NCI-H2107 (cell line): ENCODE measurements around the gene SIGLEC15.

ENCODE experiments used
- DNase-seq: peaks from one replicate; lab custom pipeline; 2025; lab: John Stamatoyannopoulos, UW

Gene SIGLEC15

GRCh38 chr18:45879681-45880655 is 54.5 kb downstream of the SIGLEC15 start:
- DNase-seq = peak; percentile 66

- no peak for DNase-seq
Measured at GRCh38 chr18:45880876-45881558, 55.5 kb downstream of the SIGLEC15 start.

GRCh38 chr18:45887585-45887984 is 62.1 kb downstream of the SIGLEC15 start:
- no peak for DNase-seq

GRCh38 chr18:45889419-45890064 is 64.1 kb downstream of the SIGLEC15 start:
- no peak for DNase-seq

- DNase-seq = no peak
Measured at GRCh38 chr18:45890606-45891005, 65.1 kb downstream of the SIGLEC15 start.

GRCh38 chr18:45891806-45892205 is 66.3 kb downstream of the SIGLEC15 start:
- no peak for DNase-seq
